Measurements from ENCODE around the gene HINT2.

- TF ChIP-seq GATA2 (IDR thresholded peaks at IDR 0.05; ENCODE audit: low read depth, low read length) (no peak), GATA3 (IDR thresholded peaks at IDR 0.05; ENCODE audit: low read depth, low read length) (no peak)
Measured at GRCh38 chr9:35810122-35810521, 4.7 kb downstream of the HINT2 start.
